ENCODE results near the gene IQGAP2. TPM values are rescaled to one million over a fixed set of nuclear protein-coding genes. Genes with fewer than 3 reads are reported as not detected.
"Not testable (repeated sequence)": the region's sequence is repeated elsewhere in the genome, so short reads cannot be mapped to it uniquely, and the experiment has no call there.

The IQGAP2 gene
- total RNA-seq, 6 donors from 2014 or later, result 24.3 to 57.6 (median 28.9) TPM

- Histone ChIP-seq H3K27me3 (no peaks in the 10 kb centered on the region), H3K4me3 (no peak overlapping the region), H3K4me1 (peaks cover 24 to 44% (median 30%) of the 10 kb centered on the region in 4 donors), H3K9me3 (no peaks in the 10 kb centered on the region), H3K36me3 (no peaks in the 10 kb centered on the region), H3K27ac (peak overlapping the region in 3 of 4 donors; percentile 47 to 71 (median 71))
- TF ChIP-seq CTCF (IDR thresholded peaks at IDR 0.05) (no peak), POLR2AphosphoS5 (IDR thresholded peaks at IDR 0.05) (no peak), POLR2A (IDR thresholded peaks at IDR 0.05) (no peak), EP300 (IDR thresholded peaks at IDR 0.05) (no peak)
- peak in 1 of 2 donors; percentile 5 for ATAC-seq (ENCODE audit: low FRiP score in 2 of 2)
- WGBS, 2 donors, result 63 to 65% methylated on average over 8 of the region's 8 CpGs
- no peak for DNase-seq
These were observed 143.5 kb downstream of the IQGAP2 start for GRCh38 chr5:76546497-76547102.

GRCh38 chr5:76547242-76547890 is 144.3 kb downstream of the IQGAP2 start:
- 17 to 19% methylated on average over 4 of the region's 4 CpGs for WGBS, 2 donors
- no peaks in the 10 kb centered on the region for H3K27me3 ChIP-seq
- ATAC-seq (ENCODE audit: low FRiP score in 2 of 2) (peak; percentile 69 to 74), DNase-seq (no peak)
- H3K36me3 ChIP-seq, result no peaks in the 10 kb centered on the region
- no peaks in the 10 kb centered on the region for H3K9me3 ChIP-seq
- TF ChIP-seq POLR2A (IDR thresholded peaks at IDR 0.05) (peak in 1 of 4 donors; percentile 60), CTCF (IDR thresholded peaks at IDR 0.05) (no peak), POLR2AphosphoS5 (IDR thresholded peaks at IDR 0.05) (peak in 1 of 2 donors; percentile 18), EP300 (IDR thresholded peaks at IDR 0.05) (peak in 2 of 4 donors; percentile 53 to 59)
- peaks cover 24 to 39% (median 30%) of the 10 kb centered on the region in 4 donors for H3K4me1 ChIP-seq
- H3K4me3 ChIP-seq, result peak overlapping the region in 2 of 4 donors; percentile 13 to 21
- peak overlapping the region; percentile 19 to 71 (median 59) for H3K27ac ChIP-seq

- no peaks in the 10 kb centered on the region for H3K36me3 ChIP-seq
- 91 to 93% methylated on average over 3 of the region's 3 CpGs for WGBS, 2 donors
- DNase-seq (no peak), ATAC-seq (ENCODE audit: low FRiP score in 2 of 2) (peak; percentile 7 to 19)
- no peaks in the 10 kb centered on the region for H3K9me3 ChIP-seq
- H3K27ac ChIP-seq, result peak overlapping the region; percentile 19 to 71 (median 59)
- peaks cover 24 to 34% (median 28%) of the 10 kb centered on the region in 4 donors for H3K4me1 ChIP-seq
- H3K4me3 ChIP-seq, result peak overlapping the region in 1 of 4 donors; percentile 13
- TF ChIP-seq POLR2A (IDR thresholded peaks at IDR 0.05), result no peak
- no peak for TF ChIP-seq CTCF (IDR thresholded peaks at IDR 0.05)
- TF ChIP-seq POLR2AphosphoS5 (IDR thresholded peaks at IDR 0.05), result no peak
- TF ChIP-seq EP300 (IDR thresholded peaks at IDR 0.05), result no peak
- H3K27me3 ChIP-seq, result no peaks in the 10 kb centered on the region
These were observed 144.9 kb downstream of the IQGAP2 start for GRCh38 chr5:76547891-76548524.

- TF ChIP-seq EP300 (IDR thresholded peaks at IDR 0.05) (no peak), POLR2AphosphoS5 (IDR thresholded peaks at IDR 0.05) (no peak), POLR2A (IDR thresholded peaks at IDR 0.05) (no peak), CTCF (IDR thresholded peaks at IDR 0.05) (no peak)
- no peak overlapping the region for H3K4me3 ChIP-seq
- no peaks in the 10 kb centered on the region for H3K36me3 ChIP-seq
- H3K9me3 ChIP-seq, result no peaks in the 10 kb centered on the region
- H3K4me1 ChIP-seq, result peaks cover 20 to 27% (median 23%) of the 10 kb centered on the region in 4 donors
- peak overlapping the region; percentile 19 to 71 (median 59) for H3K27ac ChIP-seq
- DNase-seq, result no peak
- WGBS, 2 donors, result 86% methylated on average over 3 of the region's 3 CpGs
- ATAC-seq (ENCODE audit: low FRiP score in 2 of 2), result no peak
- no peaks in the 10 kb centered on the region for H3K27me3 ChIP-seq
These were observed 145.6 kb downstream of the IQGAP2 start for GRCh38 chr5:76548525-76549229.

- not testable (repeated sequence) for H3K27me3 ChIP-seq; ATAC-seq (ENCODE audit: low FRiP score in 2 of 2); H3K9me3 ChIP-seq; H3K36me3 ChIP-seq; H3K27ac ChIP-seq; H3K4me3 ChIP-seq
- WGBS, 2 donors, result 88 to 97% methylated on average over 13 to 14 of the region's 34 CpGs
- peaks cover 15 to 19% (median 16%) of the 10 kb centered on the region in 4 donors for H3K4me1 ChIP-seq
- DNase-seq, result peak in 1 of 2 donors; percentile 79
These were observed 147.8 kb downstream of the IQGAP2 start for GRCh38 chr5:76550881-76551280.
